PFSK-1 (cell line): ENCODE data around the gene COL18A1.

Source experiments
- FOXP2 ChIP-seq: optimal IDR thresholded peaks from 2 replicates; pipeline ENCODE3; 2011; ENCODE audit warnings: borderline replicate concordance, control low read depth, inconsistent platforms; ENCODE audit not compliant: insufficient read depth; ENCODE audit errors: extremely low read length, extremely low read depth
- POLR2AphosphoS5 ChIP-seq: IDR thresholded peaks from 2 replicates; pipeline ENCODE4 v1.6.1; 2012; ENCODE audit warnings: low read depth, mild to moderate bottlenecking, control low read depth, low read length, moderate library complexity
- SIN3A ChIP-seq: IDR thresholded peaks from 2 replicates; pipeline ENCODE4 v1.6.1; 2012; ENCODE audit warnings: mild to moderate bottlenecking, low read length, moderate library complexity, borderline replicate concordance; ENCODE audit not compliant: insufficient read depth
- TAF1 ChIP-seq: IDR thresholded peaks from 2 replicates; pipeline ENCODE4 v1.6.1; 2012; ENCODE audit warnings: low read length, control low read depth, borderline replicate concordance; ENCODE audit not compliant: insufficient read depth
- TF ChIP-seq, protein P1 (sequence below), 2 experiments: IDR thresholded peaks; 2 replicates each; pipeline versions ENCODE4 v1.6.1 to v1.8.0; 2011 to 2012; ENCODE audit warnings: low read depth in 2 of 2, low read length in 2 of 2, control low read depth in 1 of 2, inconsistent platforms in 1 of 2, mild to moderate bottlenecking in 1 of 2, moderate library complexity in 1 of 2; ENCODE audit not compliant: insufficient read depth in 1 of 2

COL18A1 gene

DNA sequence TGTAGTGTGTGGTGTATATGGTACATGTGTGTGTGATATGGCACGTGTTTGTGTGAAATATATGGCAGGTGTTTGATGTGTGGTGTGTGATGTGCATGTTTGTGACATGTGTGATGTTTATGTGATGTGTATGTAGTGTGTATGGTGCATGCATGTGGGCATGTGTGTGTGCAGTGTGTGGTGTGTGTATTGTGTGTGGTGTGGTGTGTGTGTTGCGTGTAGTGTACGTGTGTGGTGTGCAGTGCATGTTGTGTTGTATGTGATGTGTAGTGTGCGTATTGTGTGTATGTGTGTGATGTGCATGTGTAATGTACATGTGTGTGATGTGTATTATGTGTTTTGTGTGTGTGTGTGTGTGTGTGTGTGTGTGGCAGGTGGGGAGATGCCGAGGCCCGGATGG, 71.6 kb downstream of the COL18A1 start:
- TF ChIP-seq, protein P1, sequence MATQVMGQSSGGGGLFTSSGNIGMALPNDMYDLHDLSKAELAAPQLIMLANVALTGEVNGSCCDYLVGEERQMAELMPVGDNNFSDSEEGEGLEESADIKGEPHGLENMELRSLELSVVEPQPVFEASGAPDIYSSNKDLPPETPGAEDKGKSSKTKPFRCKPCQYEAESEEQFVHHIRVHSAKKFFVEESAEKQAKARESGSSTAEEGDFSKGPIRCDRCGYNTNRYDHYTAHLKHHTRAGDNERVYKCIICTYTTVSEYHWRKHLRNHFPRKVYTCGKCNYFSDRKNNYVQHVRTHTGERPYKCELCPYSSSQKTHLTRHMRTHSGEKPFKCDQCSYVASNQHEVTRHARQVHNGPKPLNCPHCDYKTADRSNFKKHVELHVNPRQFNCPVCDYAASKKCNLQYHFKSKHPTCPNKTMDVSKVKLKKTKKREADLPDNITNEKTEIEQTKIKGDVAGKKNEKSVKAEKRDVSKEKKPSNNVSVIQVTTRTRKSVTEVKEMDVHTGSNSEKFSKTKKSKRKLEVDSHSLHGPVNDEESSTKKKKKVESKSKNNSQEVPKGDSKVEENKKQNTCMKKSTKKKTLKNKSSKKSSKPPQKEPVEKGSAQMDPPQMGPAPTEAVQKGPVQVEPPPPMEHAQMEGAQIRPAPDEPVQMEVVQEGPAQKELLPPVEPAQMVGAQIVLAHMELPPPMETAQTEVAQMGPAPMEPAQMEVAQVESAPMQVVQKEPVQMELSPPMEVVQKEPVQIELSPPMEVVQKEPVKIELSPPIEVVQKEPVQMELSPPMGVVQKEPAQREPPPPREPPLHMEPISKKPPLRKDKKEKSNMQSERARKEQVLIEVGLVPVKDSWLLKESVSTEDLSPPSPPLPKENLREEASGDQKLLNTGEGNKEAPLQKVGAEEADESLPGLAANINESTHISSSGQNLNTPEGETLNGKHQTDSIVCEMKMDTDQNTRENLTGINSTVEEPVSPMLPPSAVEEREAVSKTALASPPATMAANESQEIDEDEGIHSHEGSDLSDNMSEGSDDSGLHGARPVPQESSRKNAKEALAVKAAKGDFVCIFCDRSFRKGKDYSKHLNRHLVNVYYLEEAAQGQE (IDR thresholded peaks at IDR 0.05; ENCODE audit: insufficient read depth in 1 of 2, low read depth in 2 of 2, low read length in 2 of 2): no peak
- TF ChIP-seq SIN3A (no peak), POLR2AphosphoS5 (no peak), TAF1 (no peak), FOXP2 (no peak)

DNA sequence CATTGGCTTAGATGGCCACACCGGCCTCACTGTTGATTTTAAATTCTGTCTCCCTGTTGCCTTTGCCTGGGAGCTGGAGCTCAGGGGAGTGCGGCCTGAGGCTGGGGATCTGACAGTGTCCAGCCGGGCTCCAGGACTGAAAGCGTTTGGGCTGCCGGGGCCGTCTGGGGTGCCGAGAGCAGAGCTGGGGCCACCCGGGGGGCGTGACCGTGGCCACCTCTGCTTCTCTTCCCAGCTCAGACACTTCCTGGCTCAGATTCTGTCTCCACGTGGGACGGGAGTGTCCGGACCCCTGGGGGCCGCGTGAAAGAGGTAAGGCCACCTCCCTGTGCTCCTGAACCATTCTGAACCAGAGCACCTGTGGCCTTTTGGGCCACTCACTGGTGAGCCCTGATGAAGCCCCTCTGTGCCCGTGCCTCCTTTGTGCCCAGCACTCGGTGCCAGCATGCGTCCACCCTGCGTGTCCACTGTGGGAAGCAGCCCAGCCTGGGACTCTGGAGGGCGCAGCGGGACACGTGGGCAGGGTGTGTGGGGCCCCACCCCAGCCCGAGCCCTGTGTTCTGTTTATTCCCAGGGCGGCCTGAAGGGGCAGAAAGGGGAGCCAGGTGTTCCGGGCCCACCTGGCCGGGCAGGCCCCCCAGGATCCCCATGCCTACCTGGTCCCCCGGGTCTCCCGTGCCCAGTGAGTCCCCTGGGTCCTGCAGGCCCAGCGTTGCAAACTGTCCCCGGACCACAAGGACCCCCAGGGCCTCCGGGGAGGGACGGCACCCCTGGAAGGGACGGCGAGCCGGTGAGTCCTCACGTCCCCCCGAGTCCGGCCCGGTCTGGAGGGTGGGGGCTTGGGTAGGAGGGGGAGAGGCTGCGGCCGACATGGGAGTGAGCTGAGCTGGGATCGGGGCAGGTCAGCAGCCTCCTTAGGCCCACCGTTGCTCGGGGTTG, 72.5 kb downstream of the COL18A1 start:
- TF ChIP-seq, protein P1 (IDR thresholded peaks at IDR 0.05; ENCODE audit: insufficient read depth in 1 of 2, low read depth in 2 of 2, low read length in 2 of 2): no peak
- no peak for TF ChIP-seq POLR2AphosphoS5
- no peak for TF ChIP-seq FOXP2
- no peak for TF ChIP-seq SIN3A
- no peak for TF ChIP-seq TAF1

DNA sequence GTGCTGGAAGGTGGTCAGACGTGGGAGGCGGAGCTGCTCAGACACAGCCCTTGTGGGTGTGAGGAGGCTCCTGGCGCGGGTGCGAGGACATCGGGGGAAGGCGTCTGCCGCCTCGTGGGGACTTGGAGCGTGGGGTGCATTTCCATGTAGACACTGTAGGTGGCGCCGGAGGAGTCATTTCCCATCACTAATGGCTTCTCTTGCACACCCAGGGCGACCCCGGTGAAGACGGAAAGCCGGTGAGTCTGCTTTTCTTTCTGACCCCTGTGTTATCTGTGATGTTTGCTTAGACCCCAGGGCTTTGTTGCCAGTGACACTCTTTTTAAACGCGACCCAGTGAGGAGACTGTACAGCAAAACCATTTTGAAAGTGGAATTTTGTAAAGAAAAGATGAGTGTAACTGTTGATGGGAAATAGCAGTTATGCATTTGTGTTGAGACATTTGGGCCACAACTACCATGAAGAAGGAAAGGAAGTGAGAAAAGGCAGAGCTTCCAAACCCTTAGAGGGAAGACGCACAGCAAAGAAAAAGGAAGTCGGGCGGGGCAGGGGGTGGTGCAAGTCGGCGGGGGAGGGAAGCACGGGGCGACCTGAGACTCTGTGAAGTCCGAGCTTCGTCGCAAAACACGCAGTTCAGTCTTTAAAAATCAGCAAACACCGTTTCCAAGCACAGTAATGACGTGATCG, 73.3 kb downstream of the COL18A1 start:
- no peak for TF ChIP-seq POLR2AphosphoS5
- TF ChIP-seq, protein P1 (IDR thresholded peaks at IDR 0.05; ENCODE audit: insufficient read depth in 1 of 2, low read depth in 2 of 2, low read length in 2 of 2): no peak
- TF ChIP-seq SIN3A: no peak

DNA sequence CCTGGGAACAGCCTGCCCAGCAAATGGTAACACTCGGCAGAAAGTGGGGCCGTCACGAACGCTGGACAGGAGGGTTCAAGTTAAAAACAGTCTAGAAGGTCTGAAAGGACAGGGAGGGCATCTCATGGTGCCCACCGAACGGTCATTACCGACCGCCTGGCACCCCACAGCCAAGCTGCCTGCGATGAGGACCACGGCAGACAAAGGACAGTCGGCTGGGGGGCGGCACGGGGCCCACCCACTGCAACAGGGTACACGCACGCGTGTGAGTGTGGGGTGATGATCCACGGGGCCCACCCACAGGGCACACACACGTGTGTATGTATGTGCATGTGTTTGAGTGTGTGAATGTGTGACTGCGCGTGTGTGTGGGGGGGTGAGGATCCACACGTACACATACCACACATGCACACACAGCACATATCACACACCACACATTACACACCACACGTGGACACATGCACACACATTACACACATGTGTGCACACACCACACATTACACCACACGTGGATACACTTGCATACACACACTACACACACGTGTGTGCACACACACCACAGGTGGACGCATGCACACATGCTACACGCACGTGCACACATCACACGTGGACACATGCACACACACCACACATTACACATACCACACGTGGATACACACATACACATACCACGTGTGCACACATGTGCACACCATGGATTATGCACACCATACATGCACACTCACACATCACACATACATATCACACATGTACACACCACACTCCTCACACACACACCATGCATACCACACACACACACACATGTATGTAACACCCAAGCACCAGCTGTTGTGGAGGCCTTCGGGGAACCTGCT, 74.1 kb downstream of the COL18A1 start:
- TF ChIP-seq FOXP2 (no peak), POLR2AphosphoS5 (no peak), SIN3A (no peak), TAF1 (no peak)
- TF ChIP-seq, protein P1 (IDR thresholded peaks at IDR 0.05; ENCODE audit: insufficient read depth in 1 of 2, low read depth in 2 of 2, low read length in 2 of 2): no peak
